HG03565 (cell line): Measurements from ENCODE around the gene PI16.
"Not testable (repeated sequence)": the region's sequence is repeated elsewhere in the genome, so short reads cannot be mapped to it uniquely, and the experiment has no call there.

ENCODE experiments used
- ATAC-seq: cut with Tn5 transposase; IDR thresholded peaks from one replicate; pipeline ENCODE4 v1.9.1; 2021; ENCODE audit warnings: mild to moderate bottlenecking, moderate library complexity; ENCODE audit not compliant: unreplicated experiment

The PI16 gene

DNA sequence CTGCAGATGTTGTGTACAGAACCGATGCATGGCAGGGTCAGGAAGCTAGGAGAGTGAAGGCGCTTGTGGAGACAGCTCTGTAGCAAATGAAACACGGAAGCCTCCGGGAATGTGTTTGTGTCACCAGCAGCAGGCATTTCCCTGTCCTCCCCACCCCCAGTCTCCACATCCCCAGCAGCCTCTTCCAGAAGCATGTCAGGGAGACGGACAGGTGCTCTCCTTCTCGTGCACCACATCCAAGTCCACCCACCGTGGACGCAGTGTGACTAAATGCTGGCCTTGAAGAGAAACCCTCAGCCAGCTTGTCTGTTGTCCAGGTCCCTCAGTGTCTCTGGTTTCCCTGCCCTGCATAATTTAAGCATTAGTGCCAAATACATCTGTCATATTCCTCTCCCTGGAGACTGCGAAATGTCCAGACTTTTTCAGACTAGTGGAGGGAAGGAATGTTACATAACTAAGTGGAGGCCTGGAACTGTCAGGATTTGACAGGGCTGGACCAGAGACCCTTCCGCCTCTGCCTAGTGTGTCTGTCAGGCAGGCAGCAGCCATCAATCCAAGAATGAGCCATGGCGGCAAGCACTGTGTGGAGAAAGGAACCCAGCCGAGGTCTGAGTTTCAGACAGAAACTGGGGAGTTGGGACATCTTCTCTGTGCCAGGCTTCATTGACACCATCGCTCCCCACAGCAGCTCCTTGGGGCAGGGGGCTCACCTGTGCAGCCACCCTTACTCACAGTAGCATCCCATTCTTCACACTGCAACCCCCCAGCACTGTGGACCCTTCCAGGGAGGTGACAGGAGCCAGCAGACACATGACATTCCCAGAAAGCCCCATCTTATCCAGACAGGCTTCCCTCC is 26.6 kb upstream of the PI16 start:
- no peak for ATAC-seq

DNA sequence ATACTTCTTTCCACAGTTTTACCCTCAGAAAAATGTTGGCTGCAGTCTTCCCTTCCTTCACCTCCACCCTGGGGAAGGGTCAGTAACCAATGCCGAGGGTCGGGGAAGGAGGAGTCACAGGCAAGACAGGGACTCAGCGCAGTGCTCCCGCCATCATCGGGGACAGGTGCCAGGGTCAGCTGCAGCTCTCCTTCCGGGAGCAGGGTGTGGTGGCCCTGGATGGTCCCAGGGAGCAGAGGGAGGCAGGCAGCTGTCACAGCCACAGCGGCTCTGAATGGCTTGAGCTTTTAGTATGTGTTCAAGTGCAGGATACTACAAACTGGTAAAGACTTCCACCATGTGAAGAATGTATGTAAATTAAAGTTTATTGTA is 26.0 kb upstream of the PI16 start:
- no peak for ATAC-seq

GRCh38 chr6:36929152-36929551 is 25.4 kb upstream of the PI16 start:
- ATAC-seq, result no peak

GRCh38 chr6:36929607-36930006 is 24.9 kb upstream of the PI16 start:
- no peak for ATAC-seq

DNA sequence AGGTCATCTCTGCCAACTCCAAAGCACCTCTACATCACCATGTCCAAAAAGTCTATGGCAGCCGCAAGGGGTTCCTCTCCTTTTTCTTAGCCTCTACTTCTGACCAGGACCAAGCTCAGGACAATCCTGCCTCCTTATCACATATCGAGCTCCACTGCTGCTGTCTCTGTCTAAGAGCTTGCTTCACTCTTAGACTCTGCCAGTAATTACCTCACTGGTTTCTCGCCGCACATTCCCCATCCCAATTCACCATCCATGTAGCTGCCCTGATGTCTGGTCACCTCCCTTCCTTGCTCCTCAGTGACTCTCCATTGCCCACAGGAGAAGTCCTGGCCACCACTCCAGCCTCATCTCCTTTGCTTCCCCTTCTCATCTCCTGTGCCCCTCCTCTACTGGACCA is 24.1 kb upstream of the PI16 start:
- ATAC-seq, result no peak

- no peak for ATAC-seq
Measured at GRCh38 chr6:36933102-36933501, 21.4 kb upstream of the PI16 start.

- no peak for ATAC-seq
Measured at GRCh38 chr6:36933519-36933918, 21.0 kb upstream of the PI16 start.

DNA sequence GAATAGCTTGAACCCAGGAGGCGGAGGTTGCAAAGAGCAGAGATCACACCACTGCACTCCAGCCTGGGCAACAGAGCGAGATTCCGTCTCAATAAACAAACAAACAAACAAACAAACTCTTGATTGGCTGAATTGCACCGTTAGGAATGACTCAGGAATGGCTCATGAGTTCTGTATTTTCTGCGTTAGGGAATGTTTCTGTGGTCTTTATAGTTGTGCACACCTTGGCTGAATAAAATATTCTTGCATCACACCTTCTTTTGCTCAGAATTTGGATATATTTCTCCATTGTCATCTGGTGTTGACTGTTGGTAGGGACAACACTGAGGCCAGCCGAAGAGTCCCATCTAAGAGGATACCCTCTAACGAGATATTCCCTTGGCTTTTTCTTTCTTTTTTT is 19.6 kb upstream of the PI16 start:
- no peak for ATAC-seq

DNA sequence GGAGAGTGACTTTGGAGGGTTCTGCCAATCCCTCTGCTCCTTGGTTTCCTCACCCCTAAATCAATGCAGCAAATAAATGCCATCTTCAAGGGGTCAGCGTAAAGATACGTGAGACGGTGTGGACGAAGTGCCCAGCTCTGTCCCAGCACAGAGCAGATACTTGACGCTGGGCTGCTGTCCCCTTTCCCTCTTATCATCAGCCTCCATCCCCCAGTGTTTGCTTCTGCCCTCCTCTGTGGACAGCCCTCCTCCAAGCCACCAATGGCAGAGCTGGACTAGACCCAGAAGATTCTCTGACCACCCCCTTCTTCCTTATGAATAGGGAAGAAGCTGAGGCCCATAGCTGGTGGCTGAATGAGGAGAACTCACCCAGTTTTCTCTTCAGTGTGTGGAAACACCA is 17.7 kb upstream of the PI16 start:
- no peak for ATAC-seq

- no peak for ATAC-seq
Measured at GRCh38 chr6:36937896-36938295, 16.6 kb upstream of the PI16 start.

DNA sequence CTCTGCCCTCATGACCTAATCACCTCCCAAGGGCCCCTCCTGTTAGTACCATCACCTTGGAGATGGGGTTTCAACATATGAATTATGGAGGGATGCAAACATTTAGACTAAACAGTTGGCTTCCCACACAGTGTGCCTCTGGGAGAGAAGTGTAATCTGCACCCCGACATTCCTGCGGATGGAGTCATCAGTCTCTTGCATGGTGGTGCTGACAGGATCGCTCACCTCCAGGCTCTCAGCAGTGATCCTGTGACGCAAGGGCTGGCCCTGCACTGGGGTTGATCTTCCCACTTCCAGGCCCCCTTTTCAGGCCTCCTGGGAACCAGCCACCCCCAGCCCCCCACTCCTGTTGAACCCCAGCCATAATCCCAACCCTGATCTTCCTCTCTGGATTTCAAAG is 16.0 kb upstream of the PI16 start:
- ATAC-seq, result no peak

GRCh38 chr6:36939005-36939404 is 15.5 kb upstream of the PI16 start:
- not testable (repeated sequence) for ATAC-seq

GRCh38 chr6:36940027-36940426 is 14.5 kb upstream of the PI16 start:
- ATAC-seq, result no peak

DNA sequence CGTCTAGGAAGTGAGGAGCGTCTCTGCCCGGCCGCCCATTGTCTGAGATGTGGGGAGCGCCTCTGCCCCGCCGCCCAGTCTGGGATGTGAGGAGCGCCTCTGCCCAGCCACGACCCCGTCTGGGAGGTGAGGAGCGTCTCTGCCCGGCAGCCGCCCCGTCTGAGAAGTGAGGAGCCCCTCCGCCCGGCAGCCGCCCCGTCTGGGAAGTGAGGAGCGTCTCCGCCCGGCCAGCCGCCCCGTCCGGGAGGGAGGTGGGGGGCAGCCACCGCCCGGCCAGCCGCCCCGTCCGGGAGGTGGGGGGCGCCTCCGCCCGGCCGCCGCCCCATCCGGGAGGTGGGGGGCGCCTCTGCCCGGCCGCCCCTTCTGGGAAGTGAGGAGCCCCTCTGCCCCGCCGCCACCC is 13.0 kb upstream of the PI16 start:
- not testable (repeated sequence) for ATAC-seq

DNA sequence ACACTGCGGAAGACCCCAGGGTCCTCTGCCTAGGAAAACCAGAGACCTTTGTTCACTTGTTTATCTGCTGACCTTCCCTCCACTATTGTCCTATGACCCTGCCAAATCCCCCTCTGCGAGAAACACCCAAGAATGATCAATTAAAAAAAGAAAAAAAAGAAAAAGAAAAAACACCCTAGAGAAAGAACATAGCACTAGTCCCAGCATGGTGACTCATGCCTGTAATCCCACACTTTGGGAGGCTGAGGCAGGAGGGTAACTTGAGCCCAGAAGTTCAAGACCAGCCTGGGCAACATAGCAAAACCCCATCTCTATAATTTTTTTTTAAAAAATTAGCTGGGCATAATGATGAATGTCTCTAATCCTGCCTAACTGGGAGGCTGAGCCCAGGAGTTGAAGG is 12.2 kb upstream of the PI16 start:
- ATAC-seq, result not testable (repeated sequence)

DNA sequence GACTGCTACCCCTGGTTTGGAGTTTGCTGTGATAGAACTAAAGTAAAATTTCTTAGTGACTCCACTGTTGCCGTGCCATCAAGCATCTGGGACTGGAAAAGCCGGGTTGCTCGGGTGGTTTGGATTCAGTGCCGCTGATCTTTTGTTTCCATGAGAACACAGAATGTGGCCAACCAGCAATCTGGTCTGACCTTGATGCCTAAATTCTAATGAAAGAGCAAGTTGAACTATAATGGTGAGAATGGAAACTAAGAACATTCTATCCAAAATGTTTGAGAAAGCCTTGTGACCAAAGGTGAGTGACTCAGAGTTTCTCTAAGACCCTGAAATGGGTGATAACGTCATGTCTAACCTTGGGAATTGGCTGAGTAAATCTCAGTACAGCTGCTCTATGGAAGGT is 9.9 kb upstream of the PI16 start:
- ATAC-seq, result no peak

- no peak for ATAC-seq
Measured at GRCh38 chr6:36945301-36945700, 9.2 kb upstream of the PI16 start.

GRCh38 chr6:36946526-36946925 is 8.0 kb upstream of the PI16 start:
- no peak for ATAC-seq

GRCh38 chr6:36947570-36948351 is 6.8 kb upstream of the PI16 start:
- ATAC-seq, result no peak

DNA sequence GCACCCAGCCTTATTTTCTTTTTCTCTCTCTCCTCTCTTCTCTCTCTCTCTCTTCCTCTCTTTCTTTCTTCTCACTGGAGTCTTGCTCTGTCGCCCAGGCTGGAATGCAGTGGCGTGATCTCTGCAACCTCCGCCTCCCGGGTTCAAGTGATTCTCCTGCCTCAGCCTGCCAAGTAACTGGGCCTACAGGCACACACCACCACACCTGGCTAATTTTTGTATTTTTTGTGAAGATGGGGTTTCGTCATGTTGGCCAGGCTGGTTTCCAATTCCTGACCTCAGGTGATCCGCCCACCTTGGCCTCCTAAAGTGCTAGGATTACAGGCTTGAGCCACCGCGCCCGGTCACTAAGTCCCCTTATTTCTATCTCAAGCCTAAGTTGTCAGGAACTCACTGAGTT is 5.5 kb upstream of the PI16 start:
- ATAC-seq, result not testable (repeated sequence)

DNA sequence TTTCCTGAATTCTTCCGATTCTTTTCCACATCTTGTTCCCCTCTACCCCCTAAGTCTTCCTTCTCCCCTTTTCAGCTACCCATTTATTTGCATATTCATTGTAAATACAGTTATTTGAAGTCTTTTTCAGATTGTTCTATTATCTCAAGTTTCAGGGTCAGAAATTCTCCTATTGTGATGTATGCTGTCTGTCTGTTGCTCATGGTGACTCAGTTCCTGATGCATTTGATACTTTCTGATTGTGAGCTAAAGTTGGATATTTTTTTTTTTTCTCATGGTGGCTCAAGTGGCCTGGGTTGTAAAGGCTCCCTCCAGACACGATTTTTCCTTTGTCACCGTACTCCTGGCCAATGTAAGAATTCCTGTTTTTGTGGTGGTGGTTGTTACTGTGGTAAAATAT is 4.9 kb upstream of the PI16 start:
- no peak for ATAC-seq

DNA sequence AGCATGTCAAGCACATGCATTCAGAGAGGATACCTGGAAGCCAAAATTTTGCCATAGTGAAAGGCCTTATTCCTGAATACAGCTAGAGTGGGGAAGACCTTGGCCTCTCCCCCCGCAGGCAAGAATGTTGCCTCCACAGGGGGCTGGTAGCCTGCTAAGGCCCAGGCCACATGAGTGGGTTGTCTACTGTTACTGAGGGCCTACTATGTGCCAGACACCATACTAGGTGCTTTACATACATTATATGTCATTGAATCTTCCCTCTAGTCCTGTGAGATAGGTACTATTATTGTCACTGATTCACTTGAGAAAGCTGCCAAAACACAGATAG is 642 bp upstream of the PI16 start:
- no peak for ATAC-seq
